ENCODE data around the gene TCP11.
A peak's percentile ranks its signal among the peaks of the same experiment; 100 is the strongest.

The TCP11 gene

DNA sequence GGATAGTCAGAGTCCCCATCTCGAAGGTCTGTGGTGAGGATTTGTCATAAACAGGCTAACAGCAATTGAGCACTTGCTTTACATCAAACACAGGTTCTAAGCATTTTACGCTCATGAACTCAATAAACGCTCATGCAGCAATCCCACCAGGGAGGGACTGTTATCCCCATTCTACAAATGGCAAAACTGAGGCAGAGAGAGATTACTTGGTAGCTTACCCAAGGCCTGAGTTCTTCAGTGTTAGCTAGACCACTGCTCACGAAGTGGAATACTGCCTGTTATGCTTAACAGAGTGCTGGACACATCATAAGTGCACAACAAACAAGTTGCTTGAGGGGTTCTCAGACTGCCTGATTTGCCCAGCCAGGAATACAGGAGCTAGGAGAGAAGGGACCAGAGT lies 23.7 kb upstream of the TCP11 start:
- H3K9me3 Mint-ChIP-seq, result peaks cover 7% of the 10 kb centered on the region

DNA sequence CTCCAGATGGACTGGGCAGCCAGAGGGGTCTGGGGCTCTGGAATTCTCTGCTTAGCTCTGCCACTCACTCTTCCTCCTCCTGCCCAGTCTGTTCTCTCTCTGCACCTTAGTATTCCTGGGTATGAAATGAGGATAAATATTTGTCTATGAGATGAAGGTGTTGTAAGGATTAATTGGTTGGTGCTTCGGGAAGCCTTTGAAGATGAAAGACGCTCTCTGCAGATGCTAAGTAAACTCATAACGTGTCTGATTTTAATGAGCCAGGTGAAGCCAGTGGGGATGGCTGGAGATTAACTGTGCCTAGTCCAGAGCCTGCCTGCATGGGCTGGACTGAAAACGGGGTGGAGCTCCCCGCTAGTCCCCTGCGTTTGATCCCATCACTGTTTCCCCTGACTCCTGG lies 23.1 kb upstream of the TCP11 start:
- peaks cover 6% of the 10 kb centered on the region for H3K4me1 Mint-ChIP-seq (ENCODE audit: low read depth)
- H3K27me3 Mint-ChIP-seq (ENCODE audit: low read depth), result peaks cover 1% of the 10 kb centered on the region
- no peak overlapping the region for H3K27ac Mint-ChIP-seq
- no peak overlapping the region for H3K4me3 Mint-ChIP-seq
- peaks cover 1% of the 10 kb centered on the region for H3K9me3 Mint-ChIP-seq
- no peaks in the 10 kb centered on the region for H3K36me3 Mint-ChIP-seq (ENCODE audit: low read depth)

More for the DNA sequence above, 23.7 kb upstream of the TCP11 start:
- Mint-ChIP-seq H3K36me3 (ENCODE audit: low read depth) (no peaks in the 10 kb centered on the region), H3K4me3 (no peak overlapping the region), H3K27me3 (ENCODE audit: low read depth) (peaks cover 6% of the 10 kb centered on the region), H3K27ac (no peak overlapping the region), H3K4me1 (ENCODE audit: low read depth) (peaks cover 6% of the 10 kb centered on the region)

DNA sequence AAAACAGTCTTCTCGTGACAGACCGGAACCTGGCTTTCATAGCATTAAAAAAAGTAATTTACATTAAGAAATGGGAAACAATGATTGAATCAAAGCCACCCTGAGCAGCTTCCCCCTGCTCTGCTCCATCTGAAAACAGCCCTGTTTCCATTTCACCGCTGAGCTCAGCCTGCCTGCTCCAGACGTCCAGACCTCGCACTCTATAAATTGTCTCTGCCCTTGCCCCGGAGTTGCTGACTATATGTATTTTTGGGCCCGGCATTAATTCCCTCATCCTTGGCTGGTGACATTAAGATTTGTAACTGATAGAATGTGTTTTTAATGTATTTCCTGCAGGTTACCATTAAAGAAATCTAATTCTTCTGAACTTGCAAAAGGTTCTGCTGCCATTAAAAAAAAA lies 22.7 kb upstream of the TCP11 start:
- Mint-ChIP-seq H3K4me1 (ENCODE audit: low read depth) (peaks cover 6% of the 10 kb centered on the region), H3K27me3 (ENCODE audit: low read depth) (no peaks in the 10 kb centered on the region)

DNA sequence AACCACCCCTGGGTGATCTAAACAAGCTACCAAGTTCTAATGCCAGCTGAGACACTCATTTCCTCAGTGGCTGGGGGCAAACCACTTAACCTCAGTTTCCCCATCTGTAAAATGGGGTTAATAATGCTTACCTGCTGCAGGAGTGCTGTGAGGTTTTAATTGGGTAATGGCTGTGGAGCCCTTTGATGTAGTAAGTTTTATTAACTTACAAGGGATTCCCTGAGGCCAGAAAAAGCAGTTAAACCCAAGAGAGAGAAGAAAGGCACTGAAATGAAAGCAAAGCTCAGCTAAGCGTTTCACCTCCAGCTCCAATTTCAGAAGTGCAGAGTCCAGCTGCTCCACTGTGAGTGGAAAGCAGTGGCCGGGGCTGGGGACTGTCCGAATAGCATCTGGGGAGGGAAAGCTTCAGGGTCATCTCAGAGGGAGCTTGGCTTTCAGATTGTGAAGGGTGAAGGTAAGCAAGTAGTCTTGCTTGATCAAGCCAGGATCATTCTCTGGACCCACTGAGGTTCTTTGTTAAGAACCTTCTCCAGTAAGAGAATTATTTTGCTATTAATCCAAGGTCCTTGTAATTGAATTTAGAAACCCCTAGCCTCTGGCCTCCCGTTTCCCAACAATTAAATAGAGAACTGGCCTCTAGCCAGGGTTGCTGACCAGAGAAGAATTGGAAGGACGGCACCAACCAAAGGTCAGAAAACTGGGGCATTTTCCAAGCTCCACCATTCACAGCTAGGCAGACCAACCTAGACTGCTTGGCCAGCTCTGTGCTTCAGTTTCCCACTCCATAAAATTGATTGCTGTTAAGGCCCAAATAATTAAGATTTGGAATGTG lies 20.9 kb upstream of the TCP11 start:
- Mint-ChIP-seq H3K27ac (no peak overlapping the region), H3K27me3 (ENCODE audit: low read depth) (no peaks in the 10 kb centered on the region), H3K4me1 (ENCODE audit: low read depth) (peaks cover 6% of the 10 kb centered on the region), H3K36me3 (ENCODE audit: low read depth) (no peaks in the 10 kb centered on the region), H3K9me3 (no peaks in the 10 kb centered on the region), H3K4me3 (no peak overlapping the region)

More for the DNA sequence above, 22.7 kb upstream of the TCP11 start:
- Mint-ChIP-seq H3K9me3 (no peaks in the 10 kb centered on the region), H3K36me3 (ENCODE audit: low read depth) (no peaks in the 10 kb centered on the region), H3K4me3 (no peak overlapping the region), H3K27ac (no peak overlapping the region)

DNA sequence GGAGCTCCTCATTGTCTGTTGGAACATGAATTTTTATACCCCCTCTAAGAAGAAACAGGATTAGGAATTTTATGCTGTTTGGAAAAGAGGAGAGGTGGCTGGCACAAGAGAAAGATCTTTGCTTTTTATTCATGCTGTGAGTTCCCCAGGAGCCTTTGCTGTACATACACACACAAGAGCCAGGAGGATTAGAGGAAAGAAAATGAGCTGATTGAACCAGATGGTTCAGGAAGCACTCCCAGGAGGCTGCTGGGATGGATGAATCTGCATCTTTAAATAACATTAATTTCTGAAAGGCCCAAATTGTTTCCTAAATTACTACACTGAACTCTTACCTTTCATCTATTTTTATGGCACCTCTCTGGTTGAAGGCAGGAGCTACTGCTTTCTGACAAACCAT lies 20.1 kb upstream of the TCP11 start:
- Mint-ChIP-seq H3K4me3 (no peak overlapping the region), H3K9me3 (no peaks in the 10 kb centered on the region), H3K4me1 (ENCODE audit: low read depth) (peaks cover 6% of the 10 kb centered on the region), H3K36me3 (ENCODE audit: low read depth) (no peaks in the 10 kb centered on the region), H3K27ac (no peak overlapping the region), H3K27me3 (ENCODE audit: low read depth) (peaks cover 4% of the 10 kb centered on the region)

DNA sequence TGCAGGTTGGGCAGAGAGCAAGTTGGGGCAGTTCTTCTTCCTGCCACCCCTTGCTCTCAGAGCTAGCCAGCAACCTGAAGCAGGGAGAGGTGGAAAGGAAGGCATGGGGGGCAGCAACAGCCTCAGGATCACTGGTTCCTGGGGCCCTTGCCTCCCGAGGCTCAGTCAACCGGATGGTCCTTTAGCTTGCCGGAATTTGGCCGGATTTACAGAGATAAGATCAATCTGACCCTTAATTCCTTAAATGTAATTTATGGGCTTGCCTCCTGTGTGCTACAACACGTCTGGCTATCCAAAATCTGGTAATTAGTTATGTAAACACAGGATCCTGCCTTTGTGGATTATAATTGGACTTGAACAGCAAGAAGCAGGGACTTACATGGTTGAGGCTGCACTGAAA lies 19.5 kb upstream of the TCP11 start:
- Mint-ChIP-seq H3K9me3 (no peaks in the 10 kb centered on the region), H3K4me1 (ENCODE audit: low read depth) (peaks cover 4% of the 10 kb centered on the region), H3K27ac (no peak overlapping the region), H3K36me3 (ENCODE audit: low read depth) (no peaks in the 10 kb centered on the region), H3K4me3 (no peak overlapping the region), H3K27me3 (ENCODE audit: low read depth) (peaks cover 4% of the 10 kb centered on the region)

DNA sequence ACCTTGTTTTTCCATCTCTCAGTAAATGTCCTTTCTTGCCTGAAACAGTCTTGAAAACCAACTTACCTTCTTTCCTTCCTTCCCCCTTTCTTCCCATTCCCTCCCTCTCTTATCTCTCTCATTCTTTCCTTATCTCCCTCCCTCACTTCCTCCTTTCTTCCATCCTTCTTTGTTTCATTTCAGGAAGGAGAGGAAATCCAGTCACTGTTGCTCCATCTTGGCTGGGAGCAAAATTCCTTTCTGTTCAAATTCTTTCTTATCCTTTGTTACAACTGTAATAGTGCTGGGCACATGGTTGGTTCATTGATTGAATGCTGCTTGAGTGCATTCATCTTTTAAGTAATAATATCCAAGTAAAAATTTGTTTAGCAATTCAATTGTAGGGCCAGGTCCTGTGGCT lies 17.4 kb upstream of the TCP11 start:
- peaks cover 11% of the 10 kb centered on the region for H3K4me1 Mint-ChIP-seq (ENCODE audit: low read depth)
- no peak overlapping the region for H3K27ac Mint-ChIP-seq
- H3K27me3 Mint-ChIP-seq (ENCODE audit: low read depth), result peaks cover 4% of the 10 kb centered on the region
- H3K36me3 Mint-ChIP-seq (ENCODE audit: low read depth), result peaks cover 2% of the 10 kb centered on the region
- H3K4me3 Mint-ChIP-seq, result no peak overlapping the region
- no peaks in the 10 kb centered on the region for H3K9me3 Mint-ChIP-seq

DNA sequence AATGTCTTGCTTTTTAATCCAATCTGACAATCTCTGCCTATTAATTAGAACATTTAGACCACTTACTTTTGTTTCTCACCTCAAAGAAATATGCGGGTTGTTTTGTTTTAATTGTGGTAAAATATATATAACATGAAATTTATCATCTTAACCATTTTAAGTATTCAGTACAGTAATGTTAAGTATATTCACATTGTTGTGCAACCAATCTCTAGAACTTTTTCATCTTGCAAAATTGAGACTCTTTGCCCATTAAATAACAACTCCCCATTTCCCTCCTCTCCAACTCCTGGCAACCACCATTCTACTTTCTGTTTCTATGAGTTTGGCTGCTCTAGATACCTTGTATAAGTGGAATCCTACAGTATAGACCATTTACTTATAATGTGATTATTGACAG lies 13.8 kb upstream of the TCP11 start:
- peaks cover 2% of the 10 kb centered on the region for H3K36me3 Mint-ChIP-seq (ENCODE audit: low read depth)
- peaks cover 4% of the 10 kb centered on the region for H3K27me3 Mint-ChIP-seq (ENCODE audit: low read depth)
- H3K27ac Mint-ChIP-seq, result no peak overlapping the region
- no peaks in the 10 kb centered on the region for H3K9me3 Mint-ChIP-seq
- H3K4me3 Mint-ChIP-seq, result no peak overlapping the region
- peaks cover 13% of the 10 kb centered on the region for H3K4me1 Mint-ChIP-seq (ENCODE audit: low read depth)

DNA sequence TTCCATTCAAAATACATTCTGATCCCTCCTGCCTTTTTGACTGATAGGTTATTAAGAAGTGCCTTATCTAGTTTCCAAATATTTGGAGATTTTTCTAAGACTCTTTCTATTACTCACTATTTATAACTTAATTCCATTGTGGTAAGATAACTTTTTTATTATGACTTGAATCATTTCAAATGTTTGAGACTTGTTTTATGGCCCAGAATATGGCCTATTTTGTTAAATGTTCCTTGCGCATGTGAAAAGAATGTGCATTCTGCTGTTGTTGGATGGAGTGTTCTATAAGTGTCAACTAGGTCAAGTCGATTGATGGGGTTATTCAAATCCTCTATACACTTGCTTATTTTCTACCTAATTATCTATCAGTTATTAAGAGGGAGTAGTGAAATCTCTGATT lies 13.1 kb upstream of the TCP11 start:
- no peak overlapping the region for H3K27ac Mint-ChIP-seq
- no peaks in the 10 kb centered on the region for H3K9me3 Mint-ChIP-seq
- no peak overlapping the region for H3K4me3 Mint-ChIP-seq
- H3K36me3 Mint-ChIP-seq (ENCODE audit: low read depth), result peaks cover 2% of the 10 kb centered on the region
- H3K27me3 Mint-ChIP-seq (ENCODE audit: low read depth), result peaks cover 4% of the 10 kb centered on the region
- peaks cover 15% of the 10 kb centered on the region for H3K4me1 Mint-ChIP-seq (ENCODE audit: low read depth)

DNA sequence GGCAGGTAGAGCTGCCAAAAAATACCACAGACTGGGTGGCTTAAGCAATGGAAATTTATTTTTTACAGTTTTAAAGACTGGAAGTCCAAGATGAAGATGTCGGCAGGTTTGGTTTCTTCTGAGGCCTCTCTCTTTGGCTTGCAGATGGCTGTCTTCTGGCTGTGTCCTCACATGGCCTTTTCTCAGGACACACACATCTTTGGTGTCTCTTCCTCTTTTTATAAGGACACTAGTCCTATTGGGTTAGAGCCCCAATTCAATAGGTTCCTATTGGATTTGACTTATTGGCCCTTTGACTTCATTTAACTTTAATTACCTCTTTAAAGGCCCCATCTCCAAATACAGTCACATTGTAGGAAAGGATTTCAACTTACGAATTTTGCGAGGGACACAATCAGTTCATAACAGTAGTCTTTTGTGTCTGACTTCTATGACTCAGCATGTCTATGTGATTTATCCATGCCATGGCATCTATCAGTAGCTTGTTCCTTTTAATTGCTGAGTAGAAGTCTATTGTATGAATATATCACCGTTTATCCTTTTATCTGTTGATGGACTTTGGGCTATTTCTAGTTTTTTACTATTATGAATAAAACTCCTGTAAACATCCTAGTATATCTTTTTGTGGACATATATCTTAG lies 11.0 kb upstream of the TCP11 start:
- Mint-ChIP-seq H3K4me1 (ENCODE audit: low read depth) (peaks cover 36% of the 10 kb centered on the region), H3K27ac (no peak overlapping the region), H3K9me3 (no peaks in the 10 kb centered on the region)

DNA sequence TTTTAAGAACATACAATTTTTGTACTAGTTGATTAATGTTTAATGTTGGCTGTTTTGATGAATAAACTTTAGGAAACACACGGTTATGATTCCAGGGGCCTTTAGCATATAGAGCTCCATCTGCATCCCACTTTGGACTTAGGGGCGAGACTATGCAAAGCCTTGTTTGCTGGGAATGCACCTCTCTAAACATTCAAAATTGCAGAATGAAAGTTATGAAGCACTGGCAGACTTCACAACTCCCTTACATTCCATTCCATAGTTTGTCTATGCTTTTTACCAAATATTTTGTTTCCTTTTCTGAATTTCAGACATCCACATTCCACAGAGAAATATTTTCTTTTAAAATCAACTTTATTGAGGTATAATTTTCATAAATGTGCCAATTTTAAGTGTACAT lies 10.3 kb upstream of the TCP11 start:
- peaks cover 37% of the 10 kb centered on the region for H3K4me1 Mint-ChIP-seq (ENCODE audit: low read depth)
- no peak overlapping the region for H3K27ac Mint-ChIP-seq
- H3K36me3 Mint-ChIP-seq (ENCODE audit: low read depth), result peaks cover 2% of the 10 kb centered on the region
- H3K9me3 Mint-ChIP-seq, result no peaks in the 10 kb centered on the region
- no peak overlapping the region for H3K4me3 Mint-ChIP-seq
- peaks cover 3% of the 10 kb centered on the region for H3K27me3 Mint-ChIP-seq (ENCODE audit: low read depth)

More for the DNA sequence above, 11.0 kb upstream of the TCP11 start:
- peaks cover 2% of the 10 kb centered on the region for H3K36me3 Mint-ChIP-seq (ENCODE audit: low read depth)
- no peak overlapping the region for H3K4me3 Mint-ChIP-seq
- peaks cover 4% of the 10 kb centered on the region for H3K27me3 Mint-ChIP-seq (ENCODE audit: low read depth)

DNA sequence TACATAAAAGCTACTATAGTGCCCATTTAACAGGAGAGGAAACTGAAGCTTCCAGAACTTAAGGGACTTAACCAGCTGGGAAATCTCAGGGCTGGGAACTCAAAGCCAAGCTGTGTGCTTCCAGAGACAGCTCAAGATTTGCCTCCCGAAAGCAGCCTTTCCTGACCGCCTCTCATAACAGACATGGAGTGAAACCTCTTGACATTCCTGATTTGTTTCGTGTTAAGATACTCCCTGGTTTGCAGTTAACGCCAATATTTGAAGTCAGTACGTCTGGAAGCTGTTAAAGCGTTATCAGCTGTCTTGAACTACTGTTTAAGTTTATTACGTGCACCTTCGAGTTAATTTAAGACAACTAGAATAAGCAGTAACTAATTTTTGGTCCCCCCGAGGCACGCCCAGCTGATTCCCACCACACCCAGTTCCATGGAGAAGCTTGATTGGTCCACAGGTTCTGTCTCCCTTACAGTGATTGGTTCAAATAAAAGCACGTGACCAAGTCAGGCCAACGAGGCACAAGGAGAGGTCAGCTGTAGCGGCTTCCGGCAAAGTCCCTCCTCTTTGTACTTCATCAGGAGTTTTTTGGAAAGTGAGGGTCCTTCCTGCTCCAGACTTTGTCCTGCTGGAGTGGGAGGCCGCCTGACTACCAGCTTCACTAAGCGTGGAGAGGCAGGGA lies 8.9 kb upstream of the TCP11 start:
- Mint-ChIP-seq H3K27me3 (ENCODE audit: low read depth) (no peaks in the 10 kb centered on the region), H3K4me1 (ENCODE audit: low read depth) (peaks cover 37% of the 10 kb centered on the region), H3K27ac (no peak overlapping the region), H3K4me3 (no peak overlapping the region), H3K9me3 (no peaks in the 10 kb centered on the region), H3K36me3 (ENCODE audit: low read depth) (peaks cover 2% of the 10 kb centered on the region)

DNA sequence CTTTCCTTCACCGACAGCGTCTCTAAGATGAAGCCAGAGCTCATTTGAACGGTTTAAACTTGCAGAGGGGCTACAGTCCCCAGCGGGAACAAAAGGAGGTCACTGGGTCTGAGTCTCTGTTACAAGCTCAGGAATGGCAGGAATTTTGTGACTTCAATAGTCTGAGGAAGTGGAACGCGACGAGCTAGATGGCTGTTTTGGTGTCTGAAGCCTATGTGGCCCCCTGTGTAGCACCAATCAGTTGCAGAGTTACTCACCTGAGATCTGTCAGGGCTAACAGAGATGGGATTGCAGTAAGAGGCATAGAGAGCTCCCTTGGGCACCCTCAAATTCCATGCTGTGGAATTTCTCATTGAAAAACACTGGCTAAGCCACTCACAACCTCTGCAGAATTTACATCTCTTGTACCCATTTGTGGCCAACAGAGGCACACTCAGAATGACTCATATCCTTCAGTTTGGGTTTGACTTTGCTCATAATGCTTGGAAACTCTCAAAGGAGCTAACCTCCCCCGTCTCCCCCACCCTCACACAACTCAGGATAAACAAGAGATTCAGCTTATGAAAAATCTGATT lies 7.1 kb upstream of the TCP11 start:
- Mint-ChIP-seq H3K36me3 (ENCODE audit: low read depth) (no peaks in the 10 kb centered on the region), H3K4me3 (peak overlapping the region; percentile 38), H3K27me3 (ENCODE audit: low read depth) (no peaks in the 10 kb centered on the region), H3K27ac (peak overlapping the region; percentile 29), H3K4me1 (ENCODE audit: low read depth) (peaks cover 30% of the 10 kb centered on the region), H3K9me3 (no peaks in the 10 kb centered on the region)

DNA sequence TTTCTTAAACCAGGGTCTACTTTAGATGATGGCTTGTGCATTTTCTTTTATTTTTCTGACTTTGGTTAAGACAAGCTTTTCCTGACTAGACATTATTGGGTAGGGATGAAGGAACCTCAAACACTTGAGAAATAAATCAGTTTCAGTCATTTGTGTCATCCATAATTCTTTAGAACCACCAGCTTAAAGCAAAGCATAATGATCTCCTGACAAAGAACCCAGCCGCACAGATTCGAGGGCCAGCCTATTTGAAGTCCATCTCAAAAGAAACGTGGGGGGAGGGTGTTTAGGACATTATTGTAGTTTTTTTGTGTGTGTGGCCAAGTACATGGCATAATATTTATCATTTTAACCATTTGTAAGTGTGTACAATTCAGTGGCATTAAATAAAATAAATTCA lies 6.3 kb upstream of the TCP11 start:
- H3K9me3 Mint-ChIP-seq, result no peaks in the 10 kb centered on the region
- no peak overlapping the region for H3K27ac Mint-ChIP-seq
- H3K4me3 Mint-ChIP-seq, result no peak overlapping the region
- H3K36me3 Mint-ChIP-seq (ENCODE audit: low read depth), result no peaks in the 10 kb centered on the region
- peaks cover 2% of the 10 kb centered on the region for H3K27me3 Mint-ChIP-seq (ENCODE audit: low read depth)
- peaks cover 31% of the 10 kb centered on the region for H3K4me1 Mint-ChIP-seq (ENCODE audit: low read depth)
